ENCODE results near the gene PASK. TPM values are rescaled to one million over a fixed set of nuclear protein-coding genes. Genes with fewer than 3 reads are reported as not detected.

Gene PASK
- total and polyA plus RNA-seq, 2 experiments from 2014 or later = 2.5 to 8.8 TPM

GRCh38 chr2:241188361-241189092 lies 39.3 kb upstream of the PASK start, which contains the start of gene ANO7:
Gene ANO7 (plus strand): TSS chr2:241188677. CDS start chr2:241190064, 1,387 bp downstream.
- TF ChIP-seq EZH2 (IDR thresholded peaks at IDR 0.05; ENCODE audit: borderline replicate concordance) (no peak), EZH2phosphoT487 (IDR thresholded peaks at IDR 0.05; ENCODE audit: low read depth, severe bottlenecking, unreplicated experiment) (no peak)
- TF ChIP-seq, protein P1, sequence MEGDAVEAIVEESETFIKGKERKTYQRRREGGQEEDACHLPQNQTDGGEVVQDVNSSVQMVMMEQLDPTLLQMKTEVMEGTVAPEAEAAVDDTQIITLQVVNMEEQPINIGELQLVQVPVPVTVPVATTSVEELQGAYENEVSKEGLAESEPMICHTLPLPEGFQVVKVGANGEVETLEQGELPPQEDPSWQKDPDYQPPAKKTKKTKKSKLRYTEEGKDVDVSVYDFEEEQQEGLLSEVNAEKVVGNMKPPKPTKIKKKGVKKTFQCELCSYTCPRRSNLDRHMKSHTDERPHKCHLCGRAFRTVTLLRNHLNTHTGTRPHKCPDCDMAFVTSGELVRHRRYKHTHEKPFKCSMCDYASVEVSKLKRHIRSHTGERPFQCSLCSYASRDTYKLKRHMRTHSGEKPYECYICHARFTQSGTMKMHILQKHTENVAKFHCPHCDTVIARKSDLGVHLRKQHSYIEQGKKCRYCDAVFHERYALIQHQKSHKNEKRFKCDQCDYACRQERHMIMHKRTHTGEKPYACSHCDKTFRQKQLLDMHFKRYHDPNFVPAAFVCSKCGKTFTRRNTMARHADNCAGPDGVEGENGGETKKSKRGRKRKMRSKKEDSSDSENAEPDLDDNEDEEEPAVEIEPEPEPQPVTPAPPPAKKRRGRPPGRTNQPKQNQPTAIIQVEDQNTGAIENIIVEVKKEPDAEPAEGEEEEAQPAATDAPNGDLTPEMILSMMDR (IDR thresholded peaks at IDR 0.05; ENCODE audit: poor library complexity) = no peak
- Histone ChIP-seq H3K36me3 (replicated peaks; ENCODE audit: insufficient read depth, low read depth) (no peaks in the 10 kb centered on the region), H3K27me3 (no peaks in the 10 kb centered on the region), H3K4me3 (no peak within 1 kb of the TSS), H4K20me1 (ENCODE audit: insufficient read depth, poor library complexity, severe bottlenecking) (no peaks in the 10 kb centered on the region), H2AFZ (no peak within 1 kb of the TSS), H3K9me2 (replicated peaks; ENCODE audit: insufficient read depth) (no peaks in the 10 kb centered on the region), H3K27ac (no peak within 1 kb of the TSS), H3K79me2 (no peaks in the 10 kb centered on the region), H3K9me3 (ENCODE audit: low read depth) (no peaks in the 10 kb centered on the region), H3K4me1 (ENCODE audit: insufficient read depth) (peaks cover 4% of the 10 kb centered on the region), H3K4me2 (no peak within 1 kb of the TSS)
- WGBS (ENCODE audit: low lambda C conversion rate, missing lambda C conversion rate) = 71% methylated on average over 18 of the region's 21 CpGs
- peak; percentile 4 for DNase-seq (ENCODE audit: low spot score)

DNA sequence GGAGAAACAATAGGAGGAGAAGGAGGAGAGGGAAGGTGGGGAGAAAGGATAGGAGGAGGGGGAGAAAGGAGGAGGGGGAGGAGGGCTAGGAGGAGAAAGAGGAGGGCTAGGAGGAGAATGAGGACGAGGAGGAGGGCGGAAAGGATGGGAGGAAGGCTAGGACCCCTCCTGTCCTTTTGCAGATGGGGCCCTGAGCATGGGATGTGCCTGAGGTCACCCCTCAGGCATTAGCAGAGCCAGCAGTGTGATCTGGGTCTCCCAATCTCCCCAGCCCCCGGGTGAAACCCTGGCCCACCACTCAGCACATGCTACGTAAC lies 38.6 kb upstream of the PASK start:
- H3K4me2 ChIP-seq = no peak overlapping the region
- H3K27me3 ChIP-seq = no peaks in the 10 kb centered on the region
- no peaks in the 10 kb centered on the region for H4K20me1 ChIP-seq (ENCODE audit: insufficient read depth, poor library complexity, severe bottlenecking)
- peaks cover 4% of the 10 kb centered on the region for H3K4me1 ChIP-seq (ENCODE audit: insufficient read depth)
- no peak overlapping the region for H2AFZ ChIP-seq
- DNase-seq (ENCODE audit: low spot score) = no peak
- H3K79me2 ChIP-seq = no peaks in the 10 kb centered on the region
- no peak overlapping the region for H3K4me3 ChIP-seq
- WGBS (ENCODE audit: low lambda C conversion rate, missing lambda C conversion rate) = 59% methylated on average over 2 of the region's 4 CpGs
- H3K9me2 ChIP-seq (replicated peaks; ENCODE audit: insufficient read depth) = no peaks in the 10 kb centered on the region
- TF ChIP-seq EZH2phosphoT487 (IDR thresholded peaks at IDR 0.05; ENCODE audit: low read depth, severe bottlenecking, unreplicated experiment) = no peak
- H3K27ac ChIP-seq = no peak overlapping the region
- H3K36me3 ChIP-seq (replicated peaks; ENCODE audit: insufficient read depth, low read depth) = no peaks in the 10 kb centered on the region
- no peaks in the 10 kb centered on the region for H3K9me3 ChIP-seq (ENCODE audit: low read depth)

- DNase-seq (ENCODE audit: low spot score) = no peak
Measured at GRCh38 chr2:241187101-241187917, 38.0 kb upstream of the PASK start.

More at GRCh38 chr2:241187101-241187917, 38.0 kb upstream of the PASK start:
- H3K27me3 ChIP-seq = no peaks in the 10 kb centered on the region
- H3K9me3 ChIP-seq (ENCODE audit: low read depth) = no peaks in the 10 kb centered on the region
- peaks cover 4% of the 10 kb centered on the region for H3K4me1 ChIP-seq (ENCODE audit: insufficient read depth)
- H3K9me2 ChIP-seq (replicated peaks; ENCODE audit: insufficient read depth) = no peaks in the 10 kb centered on the region
- no peak overlapping the region for H3K4me2 ChIP-seq
- no peak for TF ChIP-seq EZH2phosphoT487 (IDR thresholded peaks at IDR 0.05; ENCODE audit: low read depth, severe bottlenecking, unreplicated experiment)
- TF ChIP-seq, protein P1 (IDR thresholded peaks at IDR 0.05; ENCODE audit: poor library complexity) = no peak
- TF ChIP-seq EZH2 (IDR thresholded peaks at IDR 0.05; ENCODE audit: borderline replicate concordance) = no peak
- H3K27ac ChIP-seq = no peak overlapping the region
- no peaks in the 10 kb centered on the region for H4K20me1 ChIP-seq (ENCODE audit: insufficient read depth, poor library complexity, severe bottlenecking)
- no peak overlapping the region for H3K4me3 ChIP-seq
- H2AFZ ChIP-seq = no peak overlapping the region
- H3K36me3 ChIP-seq (replicated peaks; ENCODE audit: insufficient read depth, low read depth) = no peaks in the 10 kb centered on the region
- no peaks in the 10 kb centered on the region for H3K79me2 ChIP-seq
- WGBS (ENCODE audit: low lambda C conversion rate, missing lambda C conversion rate) = 68% methylated on average over 10 of the region's 14 CpGs

Measured in hepatocyte (in vitro differentiated cells).